Hepatocyte (in vitro differentiated cells): ENCODE results near the gene TESK2.

ENCODE experiments used
- EZH2 ChIP-seq: fragments of 200-600 bp; sonication (generic); IDR thresholded peaks from 2 replicates; pipeline ENCODE4 v1.6.1; 2016; ENCODE audit warnings: antibody characterized with exemption, mild to moderate bottlenecking, borderline replicate concordance
- EZH2phosphoT487 ChIP-seq: fragments of 200-600 bp; sonication (generic); IDR thresholded peaks from one replicate; pipeline ENCODE4 v1.6.1; 2018; ENCODE audit warnings: antibody characterized with exemption, mild to moderate bottlenecking, low read depth, moderate library complexity; ENCODE audit not compliant: unreplicated experiment, severe bottlenecking
- TF ChIP-seq, protein P1 (sequence below): fragments of 200-600 bp; sonication (generic); IDR thresholded peaks from 2 replicates; pipeline ENCODE4 v1.5.1; 2016; ENCODE audit warnings: antibody characterized with exemption, mild to moderate bottlenecking; ENCODE audit not compliant: poor library complexity

- TF ChIP-seq, protein P1, sequence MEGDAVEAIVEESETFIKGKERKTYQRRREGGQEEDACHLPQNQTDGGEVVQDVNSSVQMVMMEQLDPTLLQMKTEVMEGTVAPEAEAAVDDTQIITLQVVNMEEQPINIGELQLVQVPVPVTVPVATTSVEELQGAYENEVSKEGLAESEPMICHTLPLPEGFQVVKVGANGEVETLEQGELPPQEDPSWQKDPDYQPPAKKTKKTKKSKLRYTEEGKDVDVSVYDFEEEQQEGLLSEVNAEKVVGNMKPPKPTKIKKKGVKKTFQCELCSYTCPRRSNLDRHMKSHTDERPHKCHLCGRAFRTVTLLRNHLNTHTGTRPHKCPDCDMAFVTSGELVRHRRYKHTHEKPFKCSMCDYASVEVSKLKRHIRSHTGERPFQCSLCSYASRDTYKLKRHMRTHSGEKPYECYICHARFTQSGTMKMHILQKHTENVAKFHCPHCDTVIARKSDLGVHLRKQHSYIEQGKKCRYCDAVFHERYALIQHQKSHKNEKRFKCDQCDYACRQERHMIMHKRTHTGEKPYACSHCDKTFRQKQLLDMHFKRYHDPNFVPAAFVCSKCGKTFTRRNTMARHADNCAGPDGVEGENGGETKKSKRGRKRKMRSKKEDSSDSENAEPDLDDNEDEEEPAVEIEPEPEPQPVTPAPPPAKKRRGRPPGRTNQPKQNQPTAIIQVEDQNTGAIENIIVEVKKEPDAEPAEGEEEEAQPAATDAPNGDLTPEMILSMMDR, result no peak
- TF ChIP-seq EZH2 (no peak), EZH2phosphoT487 (no peak)
Observed at GRCh38 chr1:45403298-45403697, 87.7 kb downstream of the TESK2 start.
